ENCODE data around the gene FEM1B.

Gene FEM1B

GRCh38 chr15:68261241-68261640 lies 16.3 kb upstream of the FEM1B start:
- no peak for DNase-seq

DNA sequence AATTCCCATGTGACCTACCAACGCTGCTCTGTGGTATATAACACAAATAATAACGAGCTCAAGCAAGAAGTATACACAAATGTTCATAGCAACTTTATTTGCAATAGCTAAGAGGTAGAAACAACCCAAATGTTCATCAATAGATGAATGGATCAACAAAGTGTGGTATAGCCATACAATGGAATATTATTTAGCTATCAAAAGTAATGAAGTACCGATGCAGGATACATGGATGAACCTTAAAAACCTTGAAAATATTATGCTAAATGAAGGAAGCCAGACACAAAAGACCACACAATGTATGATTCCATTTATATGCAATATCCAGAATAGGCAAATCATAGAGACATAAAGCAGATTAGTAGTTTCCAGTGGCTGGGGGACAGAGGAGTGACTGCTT lies 15.6 kb upstream of the FEM1B start:
- DNase-seq = no peak

- no peak for DNase-seq
Observed at GRCh38 chr15:68262514-68263356, 14.8 kb upstream of the FEM1B start.

GRCh38 chr15:68264282-68264681 lies 13.3 kb upstream of the FEM1B start:
- DNase-seq = no peak

GRCh38 chr15:68265081-68265480 lies 12.5 kb upstream of the FEM1B start:
- DNase-seq = no peak

GRCh38 chr15:68265674-68266073 lies 11.9 kb upstream of the FEM1B start:
- no peak for DNase-seq

DNA sequence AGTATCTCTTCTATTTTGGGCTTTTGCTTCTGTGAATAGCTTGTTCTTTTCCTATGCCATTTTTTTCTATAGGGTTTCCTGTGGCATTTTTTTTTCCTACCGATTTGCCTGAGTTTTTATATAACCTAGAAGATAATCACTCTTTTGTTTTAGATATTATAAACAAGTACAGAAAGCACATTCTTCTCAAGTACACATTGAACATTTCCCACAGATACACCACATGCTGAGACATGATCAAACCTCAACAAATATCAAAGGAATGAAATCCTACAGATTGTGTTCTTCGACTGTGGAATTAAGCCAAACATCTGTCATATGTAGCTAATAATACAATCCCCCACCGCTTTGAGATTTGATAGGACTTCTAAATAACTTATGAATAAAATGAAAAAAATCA lies 9.1 kb upstream of the FEM1B start:
- no peak for DNase-seq

GRCh38 chr15:68271854-68272471 lies 5.6 kb upstream of the FEM1B start:
- DNase-seq = no peak

GRCh38 chr15:68272721-68273271 lies 4.7 kb upstream of the FEM1B start:
- no peak for DNase-seq

DNA sequence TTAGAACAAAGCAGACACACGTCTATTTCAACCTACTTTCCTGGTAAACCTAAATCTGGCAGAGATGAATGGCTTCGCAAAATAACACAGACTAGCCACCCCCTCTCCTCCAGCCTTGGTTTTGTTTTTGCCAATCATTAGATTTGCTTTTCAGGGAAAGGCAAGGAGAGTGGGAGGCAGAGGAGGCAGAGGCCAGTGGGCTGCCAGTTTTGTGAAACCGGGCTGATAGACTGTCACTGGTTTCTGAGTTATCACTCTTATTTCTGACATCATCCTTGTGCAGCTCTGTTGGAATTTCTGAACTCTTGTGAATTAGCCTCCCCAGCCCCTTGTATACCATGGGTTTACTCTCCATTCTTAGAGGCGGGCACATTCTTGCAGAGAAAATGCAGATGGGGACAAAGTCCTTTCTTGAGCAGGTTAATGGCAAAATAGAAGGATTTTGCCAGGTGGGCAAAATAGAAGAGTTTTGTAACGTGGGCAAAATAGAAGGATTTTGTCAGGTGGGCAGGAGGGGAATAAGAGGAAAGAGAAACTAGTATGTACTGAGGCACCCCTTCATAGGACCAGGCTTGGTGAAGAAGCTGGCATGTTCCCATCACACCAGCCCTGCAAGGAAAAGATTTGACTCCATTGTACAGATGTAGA lies 3.2 kb upstream of the FEM1B start:
- no peak for DNase-seq

GRCh38 chr15:68275165-68275746 lies 2.3 kb upstream of the FEM1B start:
- no peak for DNase-seq

GRCh38 chr15:68276668-68277067 lies 877 bp upstream of the FEM1B start:
- no peak for DNase-seq

- DNase-seq = no peak
Observed at GRCh38 chr15:68277131-68277602, 378 bp upstream of the FEM1B start.

DNA sequence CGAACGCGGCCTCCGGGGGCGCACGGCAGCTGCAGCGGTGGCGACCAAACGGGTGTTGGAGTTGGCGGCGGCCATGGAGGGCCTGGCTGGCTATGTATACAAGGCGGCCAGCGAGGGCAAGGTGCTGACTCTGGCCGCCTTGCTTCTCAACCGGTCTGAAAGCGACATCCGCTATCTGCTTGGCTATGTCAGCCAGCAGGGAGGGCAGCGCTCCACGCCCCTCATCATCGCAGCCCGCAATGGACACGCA lies 725 bp downstream of the FEM1B start:
- no peak for DNase-seq

DNA sequence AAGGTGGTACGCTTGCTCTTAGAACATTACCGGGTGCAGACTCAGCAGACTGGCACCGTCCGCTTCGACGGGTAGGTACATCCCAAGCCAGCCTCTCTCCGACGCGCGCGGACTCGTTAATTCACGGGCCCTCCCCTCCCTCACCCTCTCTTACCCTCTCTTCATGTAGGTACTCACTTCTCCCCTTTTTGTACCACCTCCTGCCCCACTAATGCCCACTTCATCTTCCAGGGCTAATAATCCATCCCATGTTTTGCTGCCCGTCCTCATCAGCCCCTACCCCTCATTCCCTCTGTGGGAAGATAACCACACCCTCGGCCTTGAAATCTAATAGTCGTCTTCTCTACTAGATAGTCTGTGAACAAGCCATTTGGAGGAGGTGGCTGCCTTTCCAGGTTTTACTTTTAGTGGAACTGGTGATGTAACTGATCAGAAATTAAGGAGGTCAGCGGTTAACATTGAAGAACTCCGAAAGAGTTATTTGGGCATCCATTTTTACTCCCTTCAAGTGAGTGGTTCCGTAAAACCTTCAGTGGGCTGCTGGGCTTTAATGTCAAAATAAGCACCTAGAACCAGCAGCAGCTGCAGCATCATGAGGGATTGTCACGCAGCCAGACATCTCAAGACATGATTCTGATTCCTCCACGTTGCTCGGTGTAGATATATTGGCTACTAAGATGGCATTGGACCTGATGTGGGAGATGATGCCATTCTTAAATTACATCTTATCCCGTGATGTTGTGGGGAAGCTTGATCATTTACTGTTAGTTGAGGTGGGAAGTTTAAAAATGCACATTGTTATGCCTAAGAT lies 1.3 kb downstream of the FEM1B start:
- no peak for DNase-seq

- no peak for DNase-seq
Observed at GRCh38 chr15:68279779-68280753, 2.5 kb downstream of the FEM1B start.

DNA sequence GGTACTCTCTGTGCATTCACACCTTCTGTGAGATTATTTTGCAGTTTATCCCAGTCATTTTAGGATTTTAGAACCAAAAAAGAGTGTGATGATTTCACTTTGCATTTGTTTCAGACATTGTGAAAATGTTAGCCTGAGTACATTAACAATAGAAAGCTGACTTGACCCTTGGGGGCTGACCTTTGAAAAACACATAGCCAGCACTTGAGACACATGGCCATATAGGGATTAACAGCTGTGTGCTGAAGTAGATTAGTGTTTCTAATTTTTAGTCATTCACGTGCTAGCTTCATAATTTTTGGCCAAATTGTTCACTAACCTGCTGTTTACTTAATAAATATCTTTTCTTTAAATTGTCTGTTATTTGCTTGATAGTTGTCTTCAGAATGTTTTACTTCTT lies 3.5 kb downstream of the FEM1B start:
- DNase-seq = no peak

DNA sequence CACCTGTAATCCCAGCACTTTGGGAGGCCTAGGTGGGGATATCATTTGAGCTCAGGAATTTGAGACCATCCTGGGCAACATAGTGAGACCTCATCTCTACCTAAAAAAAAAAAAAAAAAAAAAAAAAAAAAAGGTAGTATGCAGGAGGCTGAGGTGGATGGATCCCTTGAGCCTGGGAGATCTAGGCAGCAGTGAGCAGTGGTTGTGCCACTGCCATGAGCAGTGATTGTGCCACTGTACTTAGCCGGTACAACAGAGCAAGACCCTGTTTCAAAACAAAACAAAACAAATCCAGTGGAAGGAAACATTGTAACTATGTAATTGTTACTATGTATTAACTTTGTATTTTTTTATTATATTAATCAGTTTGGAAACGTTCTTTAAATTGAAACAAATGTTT lies 5.9 kb downstream of the FEM1B start:
- no peak for DNase-seq

DNA sequence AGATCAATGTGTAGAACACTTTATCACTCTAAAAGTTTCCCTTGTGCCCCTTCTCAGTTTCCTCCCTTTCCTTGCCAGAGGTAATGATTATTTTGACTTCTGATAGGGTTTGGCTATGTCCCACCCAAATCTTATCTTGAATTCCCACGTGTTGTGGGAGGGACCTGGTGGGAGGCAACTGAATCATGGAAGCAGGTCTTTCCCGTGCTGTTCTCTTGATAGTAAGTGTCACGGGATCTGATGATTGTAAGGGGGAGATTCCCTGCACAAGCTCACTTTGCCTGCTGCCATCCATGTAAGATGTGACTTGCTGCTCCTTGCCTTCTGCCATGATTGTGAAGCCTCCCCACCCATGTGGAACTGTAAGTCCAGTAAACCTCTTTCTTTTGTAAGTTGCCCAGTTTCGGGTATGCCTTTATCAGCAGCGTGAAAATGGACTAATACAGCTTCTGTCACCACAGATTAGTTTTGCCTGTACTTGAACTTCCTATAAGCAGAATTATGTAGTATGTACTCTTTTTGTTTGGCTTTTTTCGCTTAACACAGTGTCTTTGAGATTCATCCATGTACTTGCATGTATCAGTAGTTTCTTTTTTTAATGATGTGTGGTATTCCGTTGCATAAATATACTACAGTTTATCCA lies 7.2 kb downstream of the FEM1B start:
- no peak for DNase-seq

- no peak for DNase-seq
Observed at GRCh38 chr15:68285259-68285980, 7.9 kb downstream of the FEM1B start.
